SH-SY5Y (cell line): ENCODE results near the gene ATP12A.

Experiments used
- GATA2 ChIP-seq: IDR thresholded peaks from 2 replicates; pipeline ENCODE4 v1.6.1; 2011; ENCODE audit warnings: mild to moderate bottlenecking, low read depth, low read length
- GATA3 ChIP-seq: IDR thresholded peaks from 2 replicates; pipeline ENCODE4 v1.6.1; 2011; ENCODE audit warnings: low read depth, mild to moderate bottlenecking, low read length, moderate library complexity

DNA sequence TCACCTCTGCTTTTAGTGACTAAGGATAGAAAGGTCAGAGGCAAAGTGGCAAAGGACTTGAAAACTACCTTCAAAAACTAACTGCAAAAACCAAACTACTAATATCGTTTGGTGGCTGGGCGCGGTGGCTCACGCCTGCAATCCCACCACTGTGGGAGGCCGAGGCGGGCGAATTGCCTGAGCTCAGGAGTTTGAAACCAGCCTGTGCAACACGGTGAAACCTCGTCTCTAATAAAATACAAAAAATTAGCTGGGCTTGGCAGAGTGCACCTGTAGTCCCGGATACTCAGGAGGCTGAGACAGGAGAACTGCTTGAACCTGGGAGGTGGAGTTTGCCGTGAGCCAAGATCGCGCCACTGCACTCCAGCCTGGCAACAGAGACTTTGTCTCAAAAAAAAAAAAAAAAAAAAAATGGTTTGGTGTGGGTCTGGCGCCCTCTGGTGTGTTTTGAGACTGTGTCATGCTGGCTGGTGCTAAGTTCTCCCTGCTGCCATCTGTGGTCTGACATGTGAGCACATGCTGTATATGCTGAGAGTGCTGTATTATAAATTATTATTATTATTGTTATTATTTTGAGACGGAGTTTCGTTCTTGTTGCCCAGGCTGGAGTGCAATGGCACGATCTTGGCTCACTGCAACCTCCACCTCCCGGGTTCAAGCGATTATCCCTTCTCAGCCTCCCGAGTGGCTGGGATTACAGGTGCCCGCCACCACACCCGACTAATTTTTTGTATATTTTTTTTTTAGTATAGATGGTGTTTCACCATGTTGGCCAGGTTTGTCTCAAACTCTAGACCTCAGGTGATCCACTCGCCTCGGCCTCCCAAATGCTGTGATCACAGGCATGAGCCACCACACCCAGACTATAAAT lies 47.8 kb downstream of the ATP12A start:
- TF ChIP-seq GATA2 = no peak
- TF ChIP-seq GATA3 = no peak
